Measurements from ENCODE around the gene KCNK4.

The KCNK4 gene

GRCh38 chr11:64299847-64300648 lies 8.9 kb downstream of the KCNK4 start, which contains the start of gene CATSPERZ:
Gene CATSPERZ (plus strand): TSS chr11:64300358. CDS start chr11:64300411, 53 bp downstream.
- no peaks in the 10 kb centered on the region for H3K9me2 ChIP-seq (replicated peaks; ENCODE audit: low read depth, low read length)
- 0 out of 2 replicates have a peak, but pooled peaks cover 3% of the 10 kb centered on the region for H3F3A ChIP-seq (ENCODE audit: low read depth)
- peaks cover 12% of the 10 kb centered on the region for H3K4me1 ChIP-seq (ENCODE audit: insufficient read depth, low read length, poor library complexity, severe bottlenecking)
- H3K79me2 ChIP-seq (ENCODE audit: insufficient read depth, low read length) = no peaks in the 10 kb centered on the region
- peak within 1 kb of the TSS; percentile 58 for H2AFZ ChIP-seq (ENCODE audit: low read length)
- no peak within 1 kb of the TSS for H3K9ac ChIP-seq (ENCODE audit: low read depth, low read length, poor library complexity, severe bottlenecking)
- TF ChIP-seq CTCF (conservative IDR thresholded peaks at IDR 0.05; ENCODE audit: low read length) (no peak), EZH2phosphoT487 (IDR thresholded peaks at IDR 0.05; ENCODE audit: borderline replicate concordance) (no peak)
- H3K27me3 ChIP-seq (ENCODE audit: insufficient read depth, low read length, poor library complexity, severe bottlenecking) = peaks cover 5% of the 10 kb centered on the region
- no peaks in the 10 kb centered on the region for H3K9me3 ChIP-seq (ENCODE audit: insufficient read depth, low read depth, low read length)
- H3K4me2 ChIP-seq (ENCODE audit: low read depth, low read length, poor library complexity, severe bottlenecking) = peak within 1 kb of the TSS; percentile 68
- peak within 1 kb of the TSS; percentile 59 for H3K4me3 ChIP-seq (ENCODE audit: low read length, poor library complexity, severe bottlenecking)
- H3K36me3 ChIP-seq (ENCODE audit: insufficient read depth, low read length) = no peaks in the 10 kb centered on the region
- H4K20me1 ChIP-seq (ENCODE audit: insufficient read depth, low read length, poor library complexity, severe bottlenecking) = no peaks in the 10 kb centered on the region

- no peak for TF ChIP-seq CTCF (conservative IDR thresholded peaks at IDR 0.05; ENCODE audit: low read length)
- no peak for TF ChIP-seq EZH2phosphoT487 (IDR thresholded peaks at IDR 0.05; ENCODE audit: borderline replicate concordance)
- Histone ChIP-seq H3K9me3 (ENCODE audit: insufficient read depth, low read depth, low read length) (no peaks in the 10 kb centered on the region), H3K4me3 (ENCODE audit: low read length, poor library complexity, severe bottlenecking) (peak overlapping the region; percentile 82), H3K36me3 (ENCODE audit: insufficient read depth, low read length) (no peaks in the 10 kb centered on the region), H3F3A (ENCODE audit: low read depth) (0 out of 2 replicates have a peak, but pooled peaks cover 3% of the 10 kb centered on the region), H3K9me2 (replicated peaks; ENCODE audit: low read depth, low read length) (no peaks in the 10 kb centered on the region), H3K4me2 (ENCODE audit: low read depth, low read length, poor library complexity, severe bottlenecking) (peak overlapping the region; percentile 85), H3K27me3 (ENCODE audit: insufficient read depth, low read length, poor library complexity, severe bottlenecking) (peaks cover 5% of the 10 kb centered on the region), H3K9ac (ENCODE audit: low read depth, low read length, poor library complexity, severe bottlenecking) (peak overlapping the region; percentile 91), H3K4me1 (ENCODE audit: insufficient read depth, low read length, poor library complexity, severe bottlenecking) (peaks cover 24% of the 10 kb centered on the region), H3K79me2 (ENCODE audit: insufficient read depth, low read length) (peaks cover 25% of the 10 kb centered on the region), H4K20me1 (ENCODE audit: insufficient read depth, low read length, poor library complexity, severe bottlenecking) (peaks cover 19% of the 10 kb centered on the region), H2AFZ (ENCODE audit: low read length) (no peak overlapping the region)
Measured at GRCh38 chr11:64303109-64304031, 12.3 kb downstream of the KCNK4 start.

- Histone ChIP-seq H3K9ac (ENCODE audit: low read depth, low read length, poor library complexity, severe bottlenecking) (peak overlapping the region; percentile 91), H3K9me2 (replicated peaks; ENCODE audit: low read depth, low read length) (no peaks in the 10 kb centered on the region), H3K4me3 (ENCODE audit: low read length, poor library complexity, severe bottlenecking) (peak overlapping the region; percentile 82), H3K36me3 (ENCODE audit: insufficient read depth, low read length) (no peaks in the 10 kb centered on the region), H3K9me3 (ENCODE audit: insufficient read depth, low read depth, low read length) (no peaks in the 10 kb centered on the region), H3K4me2 (ENCODE audit: low read depth, low read length, poor library complexity, severe bottlenecking) (peak overlapping the region; percentile 85), H3K27me3 (ENCODE audit: insufficient read depth, low read length, poor library complexity, severe bottlenecking) (peaks cover 5% of the 10 kb centered on the region), H4K20me1 (ENCODE audit: insufficient read depth, low read length, poor library complexity, severe bottlenecking) (peaks cover 19% of the 10 kb centered on the region), H3K79me2 (ENCODE audit: insufficient read depth, low read length) (peaks cover 25% of the 10 kb centered on the region), H3F3A (ENCODE audit: low read depth) (0 out of 2 replicates have a peak, but pooled peaks cover 3% of the 10 kb centered on the region), H3K4me1 (ENCODE audit: insufficient read depth, low read length, poor library complexity, severe bottlenecking) (peaks cover 24% of the 10 kb centered on the region), H2AFZ (ENCODE audit: low read length) (no peak overlapping the region)
- TF ChIP-seq EZH2phosphoT487 (IDR thresholded peaks at IDR 0.05; ENCODE audit: borderline replicate concordance) (no peak), CTCF (conservative IDR thresholded peaks at IDR 0.05; ENCODE audit: low read length) (no peak)
Measured at GRCh38 chr11:64304032-64304315, 12.9 kb downstream of the KCNK4 start.

All from Loucy (cell line).